Mesothelial cell of epicardium (in vitro differentiated cells): ENCODE results near the gene TSEN2. TPM values are rescaled to one million over a fixed set of nuclear protein-coding genes. Genes with fewer than 3 reads are reported as not detected.
A peak's percentile ranks its signal among the peaks of the same experiment; 100 is the strongest.

Source experiments
- DNase-seq, 2 experiments: peaks; one replicate each; pipeline ENCODE4 v3.0.0; 2021; ENCODE audit warnings: low spot score in 2 of 2; ENCODE audit not compliant: unreplicated experiment in 2 of 2
- H3K27ac Mint-ChIP-seq: 2 replicates; pipeline ENCODE4 v1.8.0; 2021; ENCODE audit warnings: mixed read lengths
- H3K27me3 Mint-ChIP-seq: 2 replicates; pipeline ENCODE4 v1.8.0; 2021; ENCODE audit warnings: low read depth, mixed read lengths
- H3K36me3 Mint-ChIP-seq: 2 replicates; pipeline ENCODE4 v1.8.0; 2021; ENCODE audit warnings: mixed read lengths
- H3K4me1 Mint-ChIP-seq: 2 replicates; pipeline ENCODE4 v1.8.0; 2021; ENCODE audit warnings: mixed read lengths
- H3K4me3 Mint-ChIP-seq: 2 replicates; pipeline ENCODE4 v1.8.0; 2021; ENCODE audit warnings: mild to moderate bottlenecking, moderate library complexity, mixed read lengths
- H3K9me3 Mint-ChIP-seq: 2 replicates; pipeline ENCODE4 v1.8.0; 2021; ENCODE audit warnings: mixed read lengths
- total RNA-seq: library from RNA; stranded (reverse); gene quantifications from 3 replicates; pipeline ENCODE4 v1.2.1, GENCODE V29; 2021
- TF ChIP-seq, protein P1 (sequence below): fragments of 200-600 bp; sonication (generic); IDR thresholded peaks from one replicate; pipeline ENCODE4 v1.5.0; 2021; ENCODE audit warnings: antibody characterized with exemption; ENCODE audit not compliant: unreplicated experiment

Gene TSEN2
- total RNA-seq, 1 donor from 2014 or later: 29.0 TPM

DNA sequence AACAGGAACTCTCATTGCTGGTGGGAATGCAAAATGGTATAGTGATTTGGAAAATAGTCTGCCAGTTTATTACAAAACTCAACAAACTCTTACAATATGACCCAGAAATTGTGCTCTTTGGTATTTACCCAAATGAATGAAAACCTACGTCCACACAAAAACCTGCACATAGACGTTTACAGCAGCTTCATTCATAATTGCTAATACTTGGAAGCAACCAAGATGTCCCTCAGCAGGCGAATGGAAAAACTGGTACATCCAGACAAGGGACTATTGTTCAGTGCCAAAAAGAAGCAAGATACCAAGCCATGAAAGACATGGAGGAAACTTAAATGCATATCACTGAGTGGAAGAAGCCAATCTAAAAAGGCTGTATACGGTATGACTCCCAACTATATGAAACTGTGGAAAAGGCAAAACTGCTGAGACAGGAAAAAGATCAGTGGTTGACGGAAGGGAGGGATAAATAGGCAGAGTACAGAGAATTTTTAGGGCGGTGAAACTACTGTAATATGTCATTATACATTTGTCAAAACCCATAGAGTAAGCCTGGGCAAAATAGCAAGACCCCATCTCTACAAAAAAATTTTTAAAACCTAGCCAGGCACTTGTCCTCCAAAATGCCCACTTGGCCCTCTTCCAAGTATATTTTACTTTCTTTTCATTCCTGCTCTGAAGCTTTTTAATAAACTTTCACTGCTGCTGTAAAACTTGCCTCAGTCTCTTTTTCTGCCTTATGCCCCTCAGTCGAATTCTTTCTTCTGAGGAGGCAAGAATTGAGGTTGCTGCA is 65.9 kb downstream of the TSEN2 start:
- Mint-ChIP-seq H3K4me3 (no peak overlapping the region), H3K9me3 (no peaks in the 10 kb centered on the region), H3K4me1 (peaks cover 4% of the 10 kb centered on the region), H3K27ac (no peak overlapping the region), H3K36me3 (no peaks in the 10 kb centered on the region), H3K27me3 (peaks cover 30% of the 10 kb centered on the region)
- TF ChIP-seq, protein P1, sequence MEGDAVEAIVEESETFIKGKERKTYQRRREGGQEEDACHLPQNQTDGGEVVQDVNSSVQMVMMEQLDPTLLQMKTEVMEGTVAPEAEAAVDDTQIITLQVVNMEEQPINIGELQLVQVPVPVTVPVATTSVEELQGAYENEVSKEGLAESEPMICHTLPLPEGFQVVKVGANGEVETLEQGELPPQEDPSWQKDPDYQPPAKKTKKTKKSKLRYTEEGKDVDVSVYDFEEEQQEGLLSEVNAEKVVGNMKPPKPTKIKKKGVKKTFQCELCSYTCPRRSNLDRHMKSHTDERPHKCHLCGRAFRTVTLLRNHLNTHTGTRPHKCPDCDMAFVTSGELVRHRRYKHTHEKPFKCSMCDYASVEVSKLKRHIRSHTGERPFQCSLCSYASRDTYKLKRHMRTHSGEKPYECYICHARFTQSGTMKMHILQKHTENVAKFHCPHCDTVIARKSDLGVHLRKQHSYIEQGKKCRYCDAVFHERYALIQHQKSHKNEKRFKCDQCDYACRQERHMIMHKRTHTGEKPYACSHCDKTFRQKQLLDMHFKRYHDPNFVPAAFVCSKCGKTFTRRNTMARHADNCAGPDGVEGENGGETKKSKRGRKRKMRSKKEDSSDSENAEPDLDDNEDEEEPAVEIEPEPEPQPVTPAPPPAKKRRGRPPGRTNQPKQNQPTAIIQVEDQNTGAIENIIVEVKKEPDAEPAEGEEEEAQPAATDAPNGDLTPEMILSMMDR: no peak
- DNase-seq: no peak

DNA sequence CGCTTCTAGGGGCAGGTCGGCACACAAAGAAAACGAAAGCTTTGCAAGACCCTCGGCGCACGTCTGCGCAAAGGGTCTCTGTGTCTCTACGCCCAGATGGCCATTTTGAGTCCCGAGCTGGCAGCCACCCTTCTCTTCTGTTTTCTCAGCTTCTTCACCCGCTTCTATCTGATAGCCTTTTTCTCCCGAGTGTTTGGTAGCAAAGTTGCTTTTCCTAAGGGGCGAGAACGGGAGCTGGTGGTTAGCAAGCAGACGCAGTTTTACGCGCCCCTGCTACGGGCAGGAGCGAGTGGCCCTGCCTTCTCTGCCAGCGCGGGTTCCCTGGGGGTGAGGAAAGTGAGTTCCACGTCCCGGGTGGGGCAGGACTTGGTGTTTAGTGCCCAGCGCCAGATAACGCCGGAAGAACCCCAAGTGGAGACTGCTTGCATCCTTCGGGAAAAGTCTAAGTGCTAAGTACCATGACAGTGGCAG is 69.7 kb downstream of the TSEN2 start:
- no peaks in the 10 kb centered on the region for H3K36me3 Mint-ChIP-seq
- no peaks in the 10 kb centered on the region for H3K9me3 Mint-ChIP-seq
- H3K27me3 Mint-ChIP-seq: peaks cover 30% of the 10 kb centered on the region
- H3K27ac Mint-ChIP-seq: no peak overlapping the region
- TF ChIP-seq, protein P1: no peak
- peaks cover 19% of the 10 kb centered on the region for H3K4me1 Mint-ChIP-seq
- no peak for DNase-seq
- no peak overlapping the region for H3K4me3 Mint-ChIP-seq

DNA sequence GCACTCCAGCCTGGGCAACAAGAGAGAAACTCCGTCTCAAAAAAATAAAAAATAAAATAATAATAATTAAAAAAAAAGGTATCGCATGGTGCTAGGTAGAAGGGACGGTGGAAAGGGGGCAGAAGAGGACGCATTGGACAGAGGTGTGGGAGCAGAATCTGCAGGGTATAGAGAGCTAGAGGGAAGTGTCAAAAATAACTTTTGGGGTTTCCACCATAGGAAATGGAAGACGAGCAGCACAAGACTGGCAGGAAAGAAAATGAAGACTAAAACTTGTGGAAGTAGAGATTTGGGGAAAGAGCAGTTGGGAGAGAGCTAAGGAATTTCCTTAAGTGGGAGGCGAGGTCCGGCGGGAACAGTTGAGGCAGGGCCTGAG is 72.0 kb downstream of the TSEN2 start:
- H3K27ac Mint-ChIP-seq: peak overlapping the region; percentile 98
- peaks cover 39% of the 10 kb centered on the region for H3K4me1 Mint-ChIP-seq
- no peaks in the 10 kb centered on the region for H3K9me3 Mint-ChIP-seq
- H3K36me3 Mint-ChIP-seq: no peaks in the 10 kb centered on the region
- no peak for DNase-seq
- TF ChIP-seq, protein P1: no peak
- peaks cover 16% of the 10 kb centered on the region for H3K27me3 Mint-ChIP-seq
- H3K4me3 Mint-ChIP-seq: peak overlapping the region; percentile 82

DNA sequence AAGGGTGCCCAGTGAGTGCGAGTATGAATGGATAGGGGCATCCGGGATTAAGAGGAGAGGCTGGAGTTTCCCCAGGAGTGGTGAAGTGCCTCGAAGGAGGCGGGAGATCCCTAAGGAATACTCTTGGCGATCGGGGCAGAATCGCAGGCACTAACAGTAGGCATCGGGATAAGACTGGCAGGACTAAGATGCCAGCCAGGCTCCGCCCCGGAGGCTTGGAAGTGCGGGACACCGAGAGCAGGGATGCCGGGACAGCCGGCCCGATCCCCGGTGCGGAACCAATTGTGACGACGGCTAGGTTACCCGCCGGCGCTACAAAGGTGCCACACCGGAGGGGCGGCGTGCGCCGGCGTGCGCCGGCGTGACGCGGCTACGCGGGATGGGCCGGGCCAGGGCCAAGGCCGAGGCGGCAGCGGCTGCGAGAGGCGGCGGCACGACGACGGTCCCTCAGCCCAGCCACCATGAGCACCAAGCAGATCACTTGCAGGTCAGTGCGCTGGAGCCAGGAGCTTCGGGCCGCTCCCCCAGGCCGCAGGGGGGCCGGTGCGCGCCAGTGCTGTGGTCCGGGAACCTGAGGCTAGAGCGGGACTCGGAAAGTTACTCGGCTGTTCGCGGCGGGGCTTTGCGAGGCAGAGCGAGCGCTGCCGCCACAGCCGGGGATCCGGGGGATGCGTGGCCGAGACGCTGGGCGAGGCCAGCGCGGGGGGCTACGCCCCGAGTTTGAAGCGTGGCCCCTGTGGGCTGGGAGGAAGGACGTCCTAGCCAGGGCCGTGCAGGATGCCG is 72.6 kb downstream of the TSEN2 start, which contains the start of gene MKRN2:
TSS of gene MKRN2 (plus strand) at position 398 of the 783 bp plus-strand sequence. CDS start at position 462, 64 bp downstream.
- Mint-ChIP-seq H3K36me3 (no peaks in the 10 kb centered on the region), H3K4me1 (peaks cover 45% of the 10 kb centered on the region), H3K27me3 (peaks cover 15% of the 10 kb centered on the region), H3K9me3 (no peaks in the 10 kb centered on the region), H3K27ac (peak within 1 kb of the TSS; percentile 98), H3K4me3 (peak within 1 kb of the TSS; percentile 82)
- TF ChIP-seq, protein P1: no peak
- peak; percentile 72 to 89 for DNase-seq

DNA sequence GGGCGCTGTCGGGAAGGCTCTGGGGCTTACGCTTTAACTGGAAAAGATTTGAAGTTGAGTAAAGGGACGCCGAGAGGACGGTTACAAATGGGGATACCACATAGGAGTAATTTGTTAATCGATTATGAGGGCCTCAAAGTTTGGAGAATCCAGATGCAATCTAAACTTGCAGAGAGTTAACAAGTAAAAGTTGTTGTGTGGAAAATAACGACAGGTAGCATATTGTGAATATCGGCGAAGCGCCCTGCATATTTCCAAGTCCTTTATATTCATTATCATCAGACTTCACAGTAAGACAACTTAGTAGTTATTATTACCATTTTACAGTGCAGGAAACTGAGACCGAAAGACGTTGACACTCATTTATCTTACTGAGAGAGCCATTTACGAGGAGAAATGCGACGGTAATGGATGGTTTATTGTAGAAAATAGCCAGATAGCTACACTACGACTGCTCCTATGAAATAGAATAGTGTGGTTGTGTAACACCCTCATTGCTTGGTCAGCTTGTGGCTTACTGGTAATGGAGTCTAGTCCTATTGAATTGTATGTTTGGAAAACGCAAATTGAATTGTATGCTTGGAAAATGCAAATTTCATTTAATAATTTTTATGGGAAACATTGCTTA is 73.3 kb downstream of the TSEN2 start:
- Mint-ChIP-seq H3K27ac (peak overlapping the region; percentile 97), H3K4me1 (peaks cover 52% of the 10 kb centered on the region), H3K4me3 (peak overlapping the region; percentile 82), H3K27me3 (peaks cover 15% of the 10 kb centered on the region), H3K36me3 (no peaks in the 10 kb centered on the region), H3K9me3 (no peaks in the 10 kb centered on the region)
- no peak for DNase-seq
- TF ChIP-seq, protein P1: no peak
